Measurements from ENCODE around the gene HERC3. TPM values are rescaled to one million over a fixed set of nuclear protein-coding genes. Genes with fewer than 3 reads are reported as not detected.

Gene HERC3
- total RNA-seq, 1 experiment from 2014 or later = 34.9 TPM

DNA sequence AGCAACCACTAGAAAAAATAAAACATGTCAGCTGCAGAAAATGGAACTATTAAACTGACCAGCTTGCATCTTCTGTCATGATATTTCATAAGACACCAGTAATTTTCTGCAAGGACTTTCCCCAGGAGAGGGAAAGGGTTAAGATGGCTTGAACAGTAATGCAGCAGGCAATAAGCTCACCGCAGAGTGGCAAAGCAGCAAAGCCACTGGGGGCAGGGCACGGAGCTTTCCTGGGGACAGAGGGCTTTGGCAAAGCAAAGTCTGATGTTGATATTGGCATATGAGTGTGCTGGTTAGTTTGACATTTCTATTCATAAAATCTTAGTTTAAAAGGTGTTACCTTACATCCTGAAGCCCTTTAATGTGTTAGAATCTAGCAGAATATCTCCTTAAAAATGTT is 160.5 kb downstream of the HERC3 start:
- Mint-ChIP-seq H3K4me3 (ENCODE audit: unreplicated experiment) (no peak overlapping the region), H3K27ac (ENCODE audit: low read depth, unreplicated experiment) (no peak overlapping the region), H3K4me1 (ENCODE audit: insufficient read depth, unreplicated experiment) (no peaks in the 10 kb centered on the region), H3K9me3 (ENCODE audit: unreplicated experiment) (no peaks in the 10 kb centered on the region), H3K27me3 (ENCODE audit: insufficient read depth, unreplicated experiment) (no peaks in the 10 kb centered on the region), H3K36me3 (ENCODE audit: insufficient read depth, unreplicated experiment) (peaks cover 49% of the 10 kb centered on the region)
- no TSS peak for BruUV-seq (replicated peaks)
- ChIA-PET POLR2A (interaction anchor here (0.6 to 0.9 kb wide), 2 partner anchors 23 to 446 kb away, joined by 3 to 4 read pairs; no protein-coding TSS in a partner anchor), CTCF (interaction anchor here (0.6 to 0.9 kb wide), 2 partner anchors 15 to 26 kb away, joined by 3 to 4 read pairs; no protein-coding TSS in a partner anchor)
- no peak for DNase-seq (ENCODE audit: unreplicated experiment)
- intact Hi-C loops (cut with micrococcal nuclease) = no loop called here
- TF ChIP-seq, protein P1, sequence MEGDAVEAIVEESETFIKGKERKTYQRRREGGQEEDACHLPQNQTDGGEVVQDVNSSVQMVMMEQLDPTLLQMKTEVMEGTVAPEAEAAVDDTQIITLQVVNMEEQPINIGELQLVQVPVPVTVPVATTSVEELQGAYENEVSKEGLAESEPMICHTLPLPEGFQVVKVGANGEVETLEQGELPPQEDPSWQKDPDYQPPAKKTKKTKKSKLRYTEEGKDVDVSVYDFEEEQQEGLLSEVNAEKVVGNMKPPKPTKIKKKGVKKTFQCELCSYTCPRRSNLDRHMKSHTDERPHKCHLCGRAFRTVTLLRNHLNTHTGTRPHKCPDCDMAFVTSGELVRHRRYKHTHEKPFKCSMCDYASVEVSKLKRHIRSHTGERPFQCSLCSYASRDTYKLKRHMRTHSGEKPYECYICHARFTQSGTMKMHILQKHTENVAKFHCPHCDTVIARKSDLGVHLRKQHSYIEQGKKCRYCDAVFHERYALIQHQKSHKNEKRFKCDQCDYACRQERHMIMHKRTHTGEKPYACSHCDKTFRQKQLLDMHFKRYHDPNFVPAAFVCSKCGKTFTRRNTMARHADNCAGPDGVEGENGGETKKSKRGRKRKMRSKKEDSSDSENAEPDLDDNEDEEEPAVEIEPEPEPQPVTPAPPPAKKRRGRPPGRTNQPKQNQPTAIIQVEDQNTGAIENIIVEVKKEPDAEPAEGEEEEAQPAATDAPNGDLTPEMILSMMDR (IDR thresholded peaks at IDR 0.05; ENCODE audit: unreplicated experiment) = no peak

GRCh38 chr4:88753658-88754571 is 161.6 kb downstream of the HERC3 start:
- Mint-ChIP-seq H3K4me1 (ENCODE audit: insufficient read depth, unreplicated experiment) (no peaks in the 10 kb centered on the region), H3K9me3 (ENCODE audit: unreplicated experiment) (no peaks in the 10 kb centered on the region), H3K4me3 (ENCODE audit: unreplicated experiment) (no peak overlapping the region), H3K27me3 (ENCODE audit: insufficient read depth, unreplicated experiment) (no peaks in the 10 kb centered on the region), H3K27ac (ENCODE audit: low read depth, unreplicated experiment) (no peak overlapping the region), H3K36me3 (ENCODE audit: insufficient read depth, unreplicated experiment) (peaks cover 41% of the 10 kb centered on the region)
- no peak for DNase-seq (ENCODE audit: unreplicated experiment)
- BruUV-seq (replicated peaks) = no TSS peak
- CTCF ChIA-PET = interaction anchor here (0.8 to 0.9 kb wide), 2 partner anchors 16 to 20 kb away, joined by 3 to 4 read pairs; no protein-coding TSS in a partner anchor
- intact Hi-C loops (cut with micrococcal nuclease) = no loop called here
- TF ChIP-seq, protein P1 (IDR thresholded peaks at IDR 0.05; ENCODE audit: unreplicated experiment) = no peak
- POLR2A ChIA-PET = interaction anchor here (0.9 to 1.1 kb wide), 3 partner anchors 12 to 184 kb away, joined by 3 to 4 read pairs (median 4); no protein-coding TSS in a partner anchor

GRCh38 chr4:88754796-88755195 is 162.5 kb downstream of the HERC3 start:
- BruUV-seq (replicated peaks) = no TSS peak
- intact Hi-C loops (cut with micrococcal nuclease) = no loop called here
- no peak for DNase-seq (ENCODE audit: unreplicated experiment)
- POLR2A ChIA-PET = interaction anchor here (0.9 to 1.1 kb wide), 3 partner anchors 11 to 184 kb away, joined by 3 to 4 read pairs (median 4); no protein-coding TSS in a partner anchor
- Mint-ChIP-seq H3K4me3 (ENCODE audit: unreplicated experiment) (no peak overlapping the region), H3K9me3 (ENCODE audit: unreplicated experiment) (no peaks in the 10 kb centered on the region), H3K27ac (ENCODE audit: low read depth, unreplicated experiment) (no peak overlapping the region), H3K36me3 (ENCODE audit: insufficient read depth, unreplicated experiment) (peaks cover 34% of the 10 kb centered on the region), H3K4me1 (ENCODE audit: insufficient read depth, unreplicated experiment) (no peaks in the 10 kb centered on the region), H3K27me3 (ENCODE audit: insufficient read depth, unreplicated experiment) (no peaks in the 10 kb centered on the region)
- CTCF ChIA-PET = interaction anchor here (0.8 to 2.1 kb wide), 3 partner anchors 17 to 269 kb away, joined by 3 to 5 read pairs (median 4); no protein-coding TSS in a partner anchor
- TF ChIP-seq, protein P1 (IDR thresholded peaks at IDR 0.05; ENCODE audit: unreplicated experiment) = no peak

DNA sequence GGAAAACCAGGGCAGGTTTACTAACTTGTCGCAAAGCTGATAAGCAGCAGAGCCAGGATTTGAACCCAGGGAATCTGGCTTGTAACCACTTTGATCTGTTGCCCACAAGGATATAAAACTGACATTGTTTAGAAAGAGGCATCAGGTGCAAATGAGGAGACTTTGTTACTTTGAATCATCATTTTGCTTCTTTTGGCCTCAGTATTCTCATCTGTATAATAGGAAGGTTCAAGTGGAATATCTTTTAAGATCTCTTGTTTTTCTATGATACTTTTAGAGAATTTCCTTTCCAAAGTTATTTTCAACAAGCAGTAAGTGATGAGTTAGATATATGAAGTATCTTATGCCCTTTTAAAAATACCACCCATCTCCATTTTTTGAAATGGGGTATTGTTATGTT is 163.2 kb downstream of the HERC3 start:
- TF ChIP-seq, protein P1 (IDR thresholded peaks at IDR 0.05; ENCODE audit: unreplicated experiment) = no peak
- no peaks in the 10 kb centered on the region for H3K9me3 Mint-ChIP-seq (ENCODE audit: unreplicated experiment)
- CTCF ChIA-PET = interaction anchor here (2.1 kb wide), 1 partner anchor 268 kb away, joined by 5 read pairs; no protein-coding TSS in a partner anchor
- no peaks in the 10 kb centered on the region for H3K27me3 Mint-ChIP-seq (ENCODE audit: insufficient read depth, unreplicated experiment)
- no TSS peak for BruUV-seq (replicated peaks)
- H3K4me3 Mint-ChIP-seq (ENCODE audit: unreplicated experiment) = no peak overlapping the region
- intact Hi-C loops (cut with micrococcal nuclease) = no loop called here
- H3K27ac Mint-ChIP-seq (ENCODE audit: low read depth, unreplicated experiment) = no peak overlapping the region
- POLR2A ChIA-PET = interaction anchor here (0.6 to 2.0 kb wide), 3 partner anchors 10 to 1646 kb away, joined by 3 to 10 read pairs (median 4); no protein-coding TSS in a partner anchor
- DNase-seq (ENCODE audit: unreplicated experiment) = no peak
- H3K4me1 Mint-ChIP-seq (ENCODE audit: insufficient read depth, unreplicated experiment) = no peaks in the 10 kb centered on the region
- H3K36me3 Mint-ChIP-seq (ENCODE audit: insufficient read depth, unreplicated experiment) = peaks cover 28% of the 10 kb centered on the region
